ENCODE data around the gene ACBD3.

ACBD3 gene

GRCh38 chr1:226207048-226207447, 20.5 kb upstream of the ACBD3 start:
- no peaks in the 10 kb centered on the region for H3K9me2 ChIP-seq (replicated peaks; ENCODE audit: insufficient read depth, low read length)
- H3K9ac ChIP-seq (ENCODE audit: low read length), result no peak overlapping the region
- H3K4me2 ChIP-seq (ENCODE audit: low read depth, low read length), result no peak overlapping the region
- TF ChIP-seq EZH2phosphoT487 (IDR thresholded peaks at IDR 0.05; ENCODE audit: low read length), result no peak
- TF ChIP-seq EZH2 (optimal IDR thresholded peaks at IDR 0.05; ENCODE audit: low read depth, low read length), result no peak
- TF ChIP-seq CTCF (IDR thresholded peaks at IDR 0.05; ENCODE audit: low read length), result no peak
- no peaks in the 10 kb centered on the region for H3F3A ChIP-seq (ENCODE audit: insufficient read depth, low read length)
- H3K4me3 ChIP-seq (ENCODE audit: low read length), result no peak overlapping the region
- no peaks in the 10 kb centered on the region for H3K79me2 ChIP-seq (ENCODE audit: low read length)
- H3K36me3 ChIP-seq (replicated peaks; ENCODE audit: insufficient read depth, low read length), result no peaks in the 10 kb centered on the region
- H2AFZ ChIP-seq (ENCODE audit: low read length), result no peak overlapping the region
- H4K20me1 ChIP-seq (ENCODE audit: insufficient read depth, low read length), result no peaks in the 10 kb centered on the region
- H3K27ac ChIP-seq (ENCODE audit: low read length), result no peak overlapping the region
- DNase-seq, result no peak
- no peaks in the 10 kb centered on the region for H3K27me3 ChIP-seq (replicated peaks; ENCODE audit: insufficient read depth, low read length)
- H3K9me3 ChIP-seq (replicated peaks; ENCODE audit: insufficient read depth, low read length), result no peaks in the 10 kb centered on the region
- H3K4me1 ChIP-seq (ENCODE audit: low read length), result no peaks in the 10 kb centered on the region

- Histone ChIP-seq H3K9me2 (replicated peaks; ENCODE audit: insufficient read depth, low read length) (no peaks in the 10 kb centered on the region), H3K27me3 (replicated peaks; ENCODE audit: insufficient read depth, low read length) (no peaks in the 10 kb centered on the region), H3K36me3 (replicated peaks; ENCODE audit: insufficient read depth, low read length) (no peaks in the 10 kb centered on the region), H4K20me1 (ENCODE audit: insufficient read depth, low read length) (no peaks in the 10 kb centered on the region), H3F3A (ENCODE audit: insufficient read depth, low read length) (no peaks in the 10 kb centered on the region), H3K4me3 (ENCODE audit: low read length) (no peak overlapping the region), H3K79me2 (ENCODE audit: low read length) (no peaks in the 10 kb centered on the region), H2AFZ (ENCODE audit: low read length) (no peak overlapping the region), H3K9ac (ENCODE audit: low read length) (no peak overlapping the region), H3K27ac (ENCODE audit: low read length) (no peak overlapping the region), H3K4me2 (ENCODE audit: low read depth, low read length) (no peak overlapping the region), H3K4me1 (ENCODE audit: low read length) (no peaks in the 10 kb centered on the region), H3K9me3 (replicated peaks; ENCODE audit: insufficient read depth, low read length) (no peaks in the 10 kb centered on the region)
- DNase-seq, result no peak
- TF ChIP-seq CTCF (IDR thresholded peaks at IDR 0.05; ENCODE audit: low read length) (no peak), EZH2 (optimal IDR thresholded peaks at IDR 0.05; ENCODE audit: low read depth, low read length) (no peak), EZH2phosphoT487 (IDR thresholded peaks at IDR 0.05; ENCODE audit: low read length) (no peak)
Measured at GRCh38 chr1:226204198-226204597, 17.7 kb upstream of the ACBD3 start.

GRCh38 chr1:226203655-226204054, 17.1 kb upstream of the ACBD3 start:
- TF ChIP-seq CTCF (IDR thresholded peaks at IDR 0.05; ENCODE audit: low read length) (no peak), EZH2 (optimal IDR thresholded peaks at IDR 0.05; ENCODE audit: low read depth, low read length) (no peak), EZH2phosphoT487 (IDR thresholded peaks at IDR 0.05; ENCODE audit: low read length) (no peak)
- Histone ChIP-seq H3K9me2 (replicated peaks; ENCODE audit: insufficient read depth, low read length) (no peaks in the 10 kb centered on the region), H3F3A (ENCODE audit: insufficient read depth, low read length) (no peaks in the 10 kb centered on the region), H3K27me3 (replicated peaks; ENCODE audit: insufficient read depth, low read length) (no peaks in the 10 kb centered on the region), H3K9me3 (replicated peaks; ENCODE audit: insufficient read depth, low read length) (no peaks in the 10 kb centered on the region), H3K4me2 (ENCODE audit: low read depth, low read length) (no peak overlapping the region), H3K36me3 (replicated peaks; ENCODE audit: insufficient read depth, low read length) (no peaks in the 10 kb centered on the region), H3K79me2 (ENCODE audit: low read length) (no peaks in the 10 kb centered on the region), H2AFZ (ENCODE audit: low read length) (no peak overlapping the region), H4K20me1 (ENCODE audit: insufficient read depth, low read length) (no peaks in the 10 kb centered on the region), H3K4me3 (ENCODE audit: low read length) (no peak overlapping the region), H3K9ac (ENCODE audit: low read length) (no peak overlapping the region), H3K27ac (ENCODE audit: low read length) (no peak overlapping the region), H3K4me1 (ENCODE audit: low read length) (no peaks in the 10 kb centered on the region)
- no peak for DNase-seq
